BE2C (cell line): ENCODE data around the gene LGI2.

Source experiments
- DNase-seq: peaks from one replicate; pipeline ENCODE4 v3.0.0-alpha.2; 2020
- H3K27me3 ChIP-seq: fragments of 250-450 bp; sonication (Bioruptor Pico); 2 replicates; pipeline ENCODE4 v1.5.1; 2020; ENCODE audit warnings: mild to moderate bottlenecking
- H3K36me3 ChIP-seq: fragments of 250-450 bp; sonication (Bioruptor Pico); 2 replicates; pipeline ENCODE4 v1.5.1; 2020; ENCODE audit warnings: mild to moderate bottlenecking
- H3K4me1 ChIP-seq: fragments of 250-450 bp; sonication (Bioruptor Pico); 2 replicates; pipeline ENCODE4 v1.5.1; 2020
- H3K4me3 ChIP-seq: 2 replicates; pipeline ENCODE4 v1.5.1; 2011; ENCODE audit warnings: low read depth, low read length
- H3K9me3 ChIP-seq: fragments of 250-450 bp; sonication (Bioruptor Pico); 2 replicates; pipeline ENCODE4 v1.5.1; 2020
- TF ChIP-seq, protein P1 (sequence below): IDR thresholded peaks from 2 replicates; pipeline ENCODE4 v1.5.1; 2012; ENCODE audit warnings: mild to moderate bottlenecking, low read depth, low read length

The LGI2 gene

DNA sequence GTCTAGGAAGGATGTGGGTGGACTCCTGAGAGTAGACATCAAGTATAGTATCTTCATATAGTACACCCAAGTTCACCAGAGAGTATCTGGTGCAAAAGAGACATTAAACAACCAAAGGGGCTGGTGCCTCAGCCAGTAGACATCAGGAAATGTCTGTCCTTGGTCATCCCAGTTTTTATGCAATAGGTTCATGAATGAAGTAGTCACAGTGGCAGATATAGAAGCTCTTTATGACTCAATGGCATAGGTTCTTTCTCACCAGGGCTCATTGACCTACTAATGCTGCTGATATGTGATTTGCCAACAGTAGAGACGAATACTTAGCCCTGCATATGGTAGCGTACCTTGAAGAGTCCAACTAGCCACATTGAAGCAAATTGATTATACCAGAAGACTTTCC lies 72.9 kb downstream of the LGI2 start:
- no peaks in the 10 kb centered on the region for H3K36me3 ChIP-seq
- DNase-seq: no peak
- H3K4me3 ChIP-seq: no peak overlapping the region
- no peaks in the 10 kb centered on the region for H3K27me3 ChIP-seq
- H3K9me3 ChIP-seq: no peaks in the 10 kb centered on the region
- H3K4me1 ChIP-seq: no peaks in the 10 kb centered on the region
- TF ChIP-seq, protein P1, sequence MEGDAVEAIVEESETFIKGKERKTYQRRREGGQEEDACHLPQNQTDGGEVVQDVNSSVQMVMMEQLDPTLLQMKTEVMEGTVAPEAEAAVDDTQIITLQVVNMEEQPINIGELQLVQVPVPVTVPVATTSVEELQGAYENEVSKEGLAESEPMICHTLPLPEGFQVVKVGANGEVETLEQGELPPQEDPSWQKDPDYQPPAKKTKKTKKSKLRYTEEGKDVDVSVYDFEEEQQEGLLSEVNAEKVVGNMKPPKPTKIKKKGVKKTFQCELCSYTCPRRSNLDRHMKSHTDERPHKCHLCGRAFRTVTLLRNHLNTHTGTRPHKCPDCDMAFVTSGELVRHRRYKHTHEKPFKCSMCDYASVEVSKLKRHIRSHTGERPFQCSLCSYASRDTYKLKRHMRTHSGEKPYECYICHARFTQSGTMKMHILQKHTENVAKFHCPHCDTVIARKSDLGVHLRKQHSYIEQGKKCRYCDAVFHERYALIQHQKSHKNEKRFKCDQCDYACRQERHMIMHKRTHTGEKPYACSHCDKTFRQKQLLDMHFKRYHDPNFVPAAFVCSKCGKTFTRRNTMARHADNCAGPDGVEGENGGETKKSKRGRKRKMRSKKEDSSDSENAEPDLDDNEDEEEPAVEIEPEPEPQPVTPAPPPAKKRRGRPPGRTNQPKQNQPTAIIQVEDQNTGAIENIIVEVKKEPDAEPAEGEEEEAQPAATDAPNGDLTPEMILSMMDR: no peak

DNA sequence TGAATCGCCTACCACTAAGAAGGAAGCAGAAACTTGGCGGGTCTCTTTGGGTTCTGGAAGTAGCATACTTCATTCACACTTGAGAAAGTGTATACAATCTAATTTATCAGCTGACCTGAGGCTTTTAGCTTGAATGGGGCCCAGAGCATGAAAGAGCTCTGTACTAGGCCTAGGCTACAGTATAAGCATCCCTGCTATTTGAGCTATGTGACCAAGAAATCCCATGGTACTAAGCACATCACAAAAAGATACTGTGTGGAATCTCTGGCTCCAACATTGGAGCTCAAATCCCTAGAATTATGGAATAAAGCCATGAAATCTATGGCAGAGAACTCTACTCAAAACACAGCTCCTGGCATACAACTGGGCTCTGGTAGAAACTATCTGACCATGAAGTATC lies 74.0 kb downstream of the LGI2 start:
- no peaks in the 10 kb centered on the region for H3K36me3 ChIP-seq
- no peak for DNase-seq
- TF ChIP-seq, protein P1: no peak
- no peaks in the 10 kb centered on the region for H3K4me1 ChIP-seq
- H3K9me3 ChIP-seq: no peaks in the 10 kb centered on the region
- H3K27me3 ChIP-seq: no peaks in the 10 kb centered on the region
- H3K4me3 ChIP-seq: no peak overlapping the region

DNA sequence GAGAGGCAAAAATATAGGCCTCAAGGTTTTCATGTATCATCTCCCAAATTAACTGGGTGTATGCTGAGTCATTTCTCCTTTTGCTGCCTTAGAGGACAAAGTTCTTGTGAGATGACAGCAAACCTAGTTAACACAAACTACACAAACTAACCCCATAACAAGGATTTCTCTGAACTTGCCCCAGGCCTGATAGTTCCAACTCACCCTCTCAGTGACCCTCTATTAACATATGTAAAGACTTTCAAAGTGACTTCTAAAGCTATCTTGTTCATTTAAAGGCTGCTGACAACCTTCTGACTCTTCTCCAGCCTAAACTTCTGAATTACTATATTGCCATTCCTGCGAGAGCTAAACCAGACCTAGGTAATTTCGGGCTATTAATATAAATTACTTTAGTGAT lies 74.7 kb downstream of the LGI2 start:
- no peak overlapping the region for H3K4me3 ChIP-seq
- no peaks in the 10 kb centered on the region for H3K27me3 ChIP-seq
- no peaks in the 10 kb centered on the region for H3K36me3 ChIP-seq
- DNase-seq: no peak
- TF ChIP-seq, protein P1: no peak
- H3K4me1 ChIP-seq: no peaks in the 10 kb centered on the region
- no peaks in the 10 kb centered on the region for H3K9me3 ChIP-seq

DNA sequence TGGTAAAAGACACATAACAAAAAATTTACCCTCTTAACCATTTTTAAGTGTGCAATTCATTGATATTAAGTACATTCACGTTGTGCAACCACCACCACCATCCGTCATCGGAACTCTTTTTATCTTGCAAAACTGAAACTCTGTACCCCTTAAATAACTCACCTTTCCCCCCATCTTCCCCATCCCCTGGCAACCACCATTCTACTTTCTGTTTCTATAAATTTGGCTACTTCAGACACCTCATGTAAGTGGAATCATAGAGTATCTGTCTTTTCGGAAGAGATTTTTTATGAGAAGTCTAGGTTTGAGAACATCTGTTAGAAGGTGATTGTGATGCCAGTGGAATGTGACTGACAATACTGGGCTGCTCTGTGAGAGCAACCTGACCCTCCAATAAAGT lies 78.1 kb downstream of the LGI2 start:
- no peaks in the 10 kb centered on the region for H3K36me3 ChIP-seq
- DNase-seq: no peak
- H3K27me3 ChIP-seq: no peaks in the 10 kb centered on the region
- no peak overlapping the region for H3K4me3 ChIP-seq
- no peaks in the 10 kb centered on the region for H3K4me1 ChIP-seq
- TF ChIP-seq, protein P1: no peak
- H3K9me3 ChIP-seq: no peaks in the 10 kb centered on the region

DNA sequence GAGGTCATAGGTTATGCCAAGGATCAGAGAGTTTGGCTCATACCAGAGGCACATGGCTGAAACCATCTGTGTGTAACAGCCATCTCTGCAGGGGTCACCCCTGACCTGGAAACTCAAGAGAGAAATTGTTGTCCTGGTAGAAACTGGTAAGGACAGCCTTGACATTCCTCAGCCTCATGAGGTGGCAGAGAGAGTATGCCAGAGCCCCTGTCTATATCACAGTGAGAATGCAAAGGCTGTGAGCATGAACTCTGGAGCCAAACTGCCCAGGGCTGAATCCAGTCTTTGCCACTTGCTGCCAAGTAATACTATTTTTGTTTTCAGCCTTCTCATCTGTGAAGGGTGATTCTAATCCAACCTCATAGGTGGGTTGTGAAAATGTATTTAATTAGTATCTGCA lies 80.8 kb downstream of the LGI2 start:
- no peaks in the 10 kb centered on the region for H3K9me3 ChIP-seq
- no peak for DNase-seq
- H3K4me3 ChIP-seq: no peak overlapping the region
- no peaks in the 10 kb centered on the region for H3K36me3 ChIP-seq
- TF ChIP-seq, protein P1: no peak
- no peaks in the 10 kb centered on the region for H3K27me3 ChIP-seq
- H3K4me1 ChIP-seq: no peaks in the 10 kb centered on the region
